Stimulated activated CD8-positive, alpha-beta memory T cell treated with anti-CD3 and anti-CD28 coated beads, Interleukin-4, amount 100 ng/mL, for 4 hours (primary cell): ENCODE measurements around the gene HRH3.

ENCODE experiments used
- DNase-seq, 2 donors: peaks; one replicate each; pipeline ENCODE4 v3.0.0-alpha.2; 2020; ENCODE audit warnings: low read depth in 2 of 2, low spot score in 1 of 2

Gene HRH3

DNA sequence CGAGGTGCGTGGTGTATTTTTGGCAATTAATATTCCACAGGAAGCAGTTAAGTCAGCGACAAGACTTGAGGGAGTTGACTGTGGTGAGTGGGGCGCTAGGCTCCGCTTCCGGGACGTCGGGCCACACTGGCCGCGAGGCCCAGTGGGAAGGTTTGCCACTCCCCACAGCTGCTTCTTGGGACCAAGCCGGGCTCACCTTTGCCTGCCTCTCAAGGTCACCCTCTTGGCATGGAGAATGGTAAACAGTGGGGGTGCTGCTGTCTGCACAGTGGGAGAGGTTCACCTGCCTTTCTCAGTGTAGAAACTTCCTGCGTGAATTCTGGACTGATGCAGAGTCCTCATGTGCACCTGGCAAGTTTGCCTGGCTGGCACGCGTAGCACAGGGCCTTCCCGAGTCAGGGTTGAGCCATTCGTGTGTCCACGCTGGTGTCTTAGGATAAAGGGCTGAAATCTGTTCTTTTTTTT lies 24.6 kb upstream of the HRH3 start:
- no peak for DNase-seq

- DNase-seq, result no peak
These were observed 23.9 kb upstream of the HRH3 start for GRCh38 chr20:62243906-62244515.

GRCh38 chr20:62243106-62243505 lies 23.0 kb upstream of the HRH3 start:
- no peak for DNase-seq

GRCh38 chr20:62242176-62242575 lies 22.1 kb upstream of the HRH3 start:
- DNase-seq, result no peak

DNA sequence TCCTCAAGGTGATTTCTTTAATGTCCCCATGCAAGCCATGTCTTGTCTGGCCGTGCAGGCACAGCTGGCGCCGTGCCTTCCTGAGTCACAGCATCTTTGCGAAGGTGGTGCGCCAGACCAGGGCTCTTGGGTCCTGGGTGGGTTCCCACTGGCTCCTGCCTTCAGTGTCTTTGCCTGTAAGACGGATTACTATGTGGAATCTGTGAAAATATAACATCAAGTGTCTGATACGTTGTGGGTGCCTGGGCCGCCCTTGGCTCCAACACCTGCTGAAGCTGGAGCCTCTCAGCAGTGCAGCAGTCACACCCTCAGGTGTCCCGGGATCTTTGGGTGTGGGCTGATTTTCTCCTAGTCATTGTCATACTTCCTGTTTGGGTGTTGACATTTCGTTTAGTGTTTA lies 21.4 kb upstream of the HRH3 start:
- DNase-seq, result no peak

GRCh38 chr20:62240020-62240685 lies 20.1 kb upstream of the HRH3 start:
- no peak for DNase-seq

DNA sequence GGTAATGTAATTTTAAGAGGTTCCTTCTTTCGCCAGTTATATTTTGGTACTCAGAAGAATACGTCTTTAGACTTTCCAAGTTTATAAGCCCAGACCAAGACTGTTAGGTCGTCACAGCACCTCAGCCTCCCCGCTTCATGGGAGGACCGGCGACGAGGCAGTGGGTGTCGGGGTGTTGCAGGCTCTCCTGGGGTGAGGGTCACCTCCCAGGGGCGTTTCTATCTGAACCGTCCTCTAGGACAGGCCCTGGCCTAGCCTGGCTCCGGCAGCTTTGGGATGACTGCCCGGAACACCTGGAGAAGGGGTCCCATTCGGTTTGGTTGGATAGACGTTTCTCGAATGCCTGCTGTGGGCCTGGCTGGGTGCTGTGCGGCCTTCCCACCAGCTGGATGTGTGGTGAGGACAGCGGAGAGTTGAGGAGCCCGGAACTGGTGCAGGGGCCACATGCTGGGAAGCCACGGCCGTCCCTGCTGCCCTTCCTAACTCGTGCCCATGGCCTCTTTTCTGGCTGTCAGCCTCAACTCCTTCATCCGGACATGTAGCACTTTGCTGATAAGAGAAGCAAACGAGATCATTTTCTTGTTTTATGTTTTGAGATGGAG lies 19.3 kb upstream of the HRH3 start:
- DNase-seq, result no peak

DNA sequence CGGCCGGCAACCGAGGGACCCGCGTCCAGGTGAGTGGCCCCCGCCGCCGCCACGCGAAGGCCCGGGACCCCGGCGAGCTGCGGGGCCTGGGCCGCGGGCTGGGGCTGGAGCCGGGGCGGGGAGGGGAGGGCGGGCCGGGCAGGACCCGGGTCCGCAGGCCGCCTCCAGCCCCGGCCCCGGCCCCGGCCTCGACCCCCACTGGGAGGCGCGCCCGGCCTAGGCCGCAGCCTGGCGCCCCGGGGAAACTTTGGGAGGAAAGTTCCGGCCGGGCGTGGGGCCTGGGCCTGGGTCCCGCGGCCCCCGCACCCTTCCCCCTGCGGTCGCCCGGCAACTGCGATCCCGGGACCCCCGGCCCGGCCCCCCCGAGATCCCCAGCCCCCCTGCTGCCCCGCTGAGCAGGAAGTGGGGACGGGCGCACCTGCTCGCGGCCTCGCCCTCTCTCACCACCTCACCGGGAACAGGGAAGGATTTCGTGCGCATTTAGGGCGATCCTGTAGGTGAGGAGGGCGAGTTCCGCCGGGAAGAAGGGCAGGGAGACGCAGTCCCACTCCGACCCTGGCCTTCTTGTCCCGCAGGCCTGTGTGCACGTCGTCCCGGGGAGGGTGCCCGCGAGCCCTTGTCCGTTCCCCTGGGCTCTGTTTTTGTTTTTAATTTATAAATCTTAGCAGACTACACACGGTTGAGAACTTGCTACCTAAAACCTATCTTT lies 18.6 kb upstream of the HRH3 start:
- DNase-seq, result no peak

DNA sequence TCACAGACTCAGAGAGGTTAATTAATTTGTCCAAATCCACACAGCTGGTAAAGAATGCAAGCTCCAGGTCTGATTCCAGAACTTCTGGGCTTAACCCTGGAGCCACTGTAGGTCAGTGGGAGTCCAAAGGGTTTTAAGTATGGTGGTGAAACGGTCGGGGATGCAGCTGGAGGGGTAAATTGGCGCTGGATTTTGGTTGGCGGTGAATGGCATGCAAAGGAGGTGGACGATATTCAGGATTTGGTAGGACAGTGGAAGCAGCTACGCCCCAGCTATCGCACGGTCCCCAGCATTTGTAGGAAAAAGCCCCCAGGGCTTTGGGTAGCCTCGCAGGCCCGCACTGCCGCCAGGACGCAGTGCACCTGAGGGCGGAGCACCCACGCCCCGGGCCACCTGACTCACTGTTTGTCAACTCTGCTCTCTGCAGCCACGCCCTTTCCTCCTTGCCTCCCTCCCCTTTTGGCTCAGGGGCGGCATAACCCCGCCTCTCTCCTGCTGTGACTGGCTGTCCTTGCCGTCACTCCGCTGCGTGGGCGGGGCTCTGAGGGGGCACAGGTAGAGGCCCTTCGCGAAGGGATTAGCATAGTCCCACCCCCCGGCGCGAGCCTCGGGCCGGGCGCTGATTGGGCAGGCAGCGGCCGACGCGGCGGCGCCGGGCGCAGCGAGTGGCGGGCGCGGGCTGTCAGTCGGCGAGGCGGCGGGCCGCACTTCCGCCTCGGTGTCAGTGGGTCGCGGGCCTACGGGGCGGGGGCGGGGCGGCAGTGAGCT lies 17.9 kb upstream of the HRH3 start, which contains the start of gene OSBPL2:
Gene OSBPL2, plus strand, starts transcription at position 721 of the 768 bp plus-strand sequence. CDS start 17,664 bp downstream, outside the sequence.
- DNase-seq, result peak; percentile 100

GRCh38 chr20:62237514-62237800 lies 17.4 kb upstream of the HRH3 start:
- DNase-seq, result no peak

DNA sequence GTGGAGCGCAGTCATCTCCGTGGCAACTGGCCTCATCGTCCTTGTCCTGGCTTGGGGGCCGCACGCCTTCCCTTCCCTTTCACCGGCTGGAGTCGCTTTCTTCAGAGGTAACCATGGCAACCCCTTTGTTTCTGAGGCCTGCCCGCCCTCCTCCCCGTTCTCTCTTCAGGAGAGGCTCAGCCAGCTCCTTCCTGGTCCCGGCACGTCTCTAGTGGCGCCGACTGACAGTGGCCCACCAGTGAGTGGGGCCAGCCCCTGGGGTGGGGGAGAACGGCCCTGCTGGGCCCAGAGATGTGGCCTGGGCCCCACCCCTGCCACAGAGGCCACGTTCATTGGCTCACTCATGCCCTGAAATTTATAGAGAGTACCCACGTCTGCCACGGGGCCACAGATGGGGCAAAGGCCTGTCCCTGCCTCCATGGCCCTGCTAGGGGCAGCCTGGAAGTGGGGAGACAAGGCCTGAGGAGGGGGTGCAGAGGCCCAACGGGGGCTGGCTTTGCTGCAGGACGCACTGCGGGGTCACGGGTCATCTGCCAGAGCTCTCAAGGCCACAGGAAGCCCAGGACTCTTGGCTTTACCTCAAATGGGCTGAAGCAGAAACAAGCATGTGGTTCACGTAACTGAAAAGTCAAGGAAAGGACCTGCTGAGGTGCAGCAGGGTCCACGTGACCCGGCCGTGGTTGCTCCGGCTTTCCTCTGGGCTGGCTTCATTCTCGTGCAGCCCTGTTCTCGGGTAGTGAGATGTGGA lies 16.9 kb upstream of the HRH3 start:
- no peak for DNase-seq

- no peak for DNase-seq
These were observed 16.1 kb upstream of the HRH3 start for GRCh38 chr20:62236200-62236599.

GRCh38 chr20:62235777-62236157 lies 15.7 kb upstream of the HRH3 start:
- no peak for DNase-seq

DNA sequence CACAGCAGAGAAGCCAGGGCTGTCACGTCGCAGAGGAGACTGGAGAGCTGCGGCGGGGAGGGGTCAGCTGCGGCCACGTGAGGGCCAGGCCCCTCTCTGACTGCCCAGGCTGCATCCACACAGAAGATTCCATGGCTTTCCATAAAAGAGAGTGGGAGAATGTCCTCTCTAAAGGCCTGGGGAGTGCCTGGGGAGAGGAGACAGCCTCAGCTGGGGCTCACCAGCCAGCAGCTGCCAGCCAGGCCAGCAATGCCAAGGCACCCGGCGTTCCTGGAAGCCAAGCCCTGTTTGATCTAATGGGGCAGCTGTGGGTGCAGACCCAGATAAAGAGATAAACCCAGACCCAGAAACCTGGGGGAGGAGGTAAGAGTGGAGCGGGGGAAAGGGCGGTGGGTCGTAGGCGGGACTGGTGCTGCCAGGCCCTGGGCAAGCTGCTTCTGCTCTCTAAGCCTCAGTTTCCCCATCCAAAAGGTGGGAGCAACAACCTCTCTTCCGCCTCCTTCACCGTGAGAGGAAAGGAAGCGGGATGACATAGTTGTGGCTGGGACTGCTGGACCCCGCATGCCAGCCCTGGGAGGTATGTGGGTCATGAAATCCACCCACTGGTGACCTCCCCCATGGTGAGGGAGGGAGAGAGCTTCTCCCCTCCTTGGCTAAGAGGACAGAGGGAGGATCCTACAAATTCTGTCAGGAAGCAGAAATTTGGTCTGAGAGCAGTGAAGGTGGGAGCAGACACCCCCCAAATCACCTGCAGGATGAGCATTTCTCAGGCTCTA lies 15.1 kb upstream of the HRH3 start:
- DNase-seq, result no peak

- no peak for DNase-seq
These were observed 14.3 kb upstream of the HRH3 start for GRCh38 chr20:62234339-62234738.

DNA sequence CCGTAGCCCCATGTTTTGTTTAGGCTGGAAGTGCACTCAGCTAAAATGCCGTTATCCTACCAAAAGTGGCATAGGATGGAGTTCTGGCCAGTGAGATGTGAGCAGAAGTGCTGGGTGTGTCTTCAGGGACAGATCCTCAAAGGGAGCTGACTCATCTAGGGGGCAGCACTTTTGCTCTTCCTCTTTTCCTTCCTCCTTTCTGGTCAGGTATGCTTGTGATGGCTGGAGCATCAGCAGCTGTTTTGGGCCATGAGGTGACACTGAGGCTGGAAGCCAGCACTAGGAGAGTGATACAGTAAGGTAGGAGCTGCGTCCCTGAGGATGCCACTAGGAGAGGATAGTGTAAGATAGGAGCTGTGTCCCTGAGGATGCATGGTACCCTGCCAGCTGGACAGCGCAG lies 13.6 kb upstream of the HRH3 start:
- DNase-seq, result no peak

DNA sequence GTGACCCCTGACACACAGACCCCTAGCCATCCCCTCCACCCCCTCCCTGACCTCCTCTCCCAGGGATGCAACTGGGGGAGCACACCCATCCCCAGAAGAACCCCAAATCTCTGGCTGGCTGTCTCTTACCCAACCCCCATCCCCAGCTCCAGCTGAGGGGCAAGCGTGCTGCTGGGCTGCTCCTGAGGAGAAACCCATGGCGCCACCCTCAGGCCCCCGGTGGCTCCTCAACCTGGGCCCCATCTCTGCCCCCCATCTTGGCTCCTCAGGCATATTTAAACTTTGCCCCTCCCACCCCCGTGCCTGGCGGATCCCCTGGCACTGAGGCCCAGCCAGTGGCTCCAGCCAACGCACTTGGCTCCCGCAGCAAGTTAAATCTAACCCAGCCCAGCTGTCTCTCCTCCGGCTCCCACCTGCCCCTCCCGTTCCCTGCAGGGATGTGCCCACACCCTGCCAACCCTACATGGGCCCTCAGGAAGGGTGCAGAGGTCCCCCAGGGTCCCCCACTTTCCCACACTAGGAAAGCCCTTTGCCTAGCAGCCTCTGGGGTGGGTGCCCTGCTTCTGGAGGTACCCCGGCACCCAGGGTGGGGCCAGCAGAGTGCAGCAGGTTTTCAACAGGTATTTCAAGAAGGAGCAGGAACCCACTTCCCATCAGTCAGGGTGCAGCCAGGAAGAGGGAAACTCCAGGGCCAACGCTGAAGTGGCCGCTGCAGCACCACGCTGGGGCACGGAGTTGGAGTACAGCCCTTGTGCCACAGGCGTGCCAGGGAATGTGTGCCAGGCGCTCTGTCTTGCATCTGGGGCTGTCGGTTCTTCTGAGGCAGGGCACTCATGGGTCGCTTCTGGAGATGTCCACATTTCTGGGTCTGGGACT lies 12.9 kb upstream of the HRH3 start:
- no peak for DNase-seq

GRCh38 chr20:62232194-62232593 lies 12.1 kb upstream of the HRH3 start:
- no peak for DNase-seq

GRCh38 chr20:62231292-62231691 lies 11.2 kb upstream of the HRH3 start:
- no peak for DNase-seq
